Measurements from ENCODE around the gene SMURF1.
"Not testable (repeated sequence)": the region's sequence is repeated elsewhere in the genome, so short reads cannot be mapped to it uniquely, and the experiment has no call there.

The SMURF1 gene

GRCh38 chr7:99106821-99107241 is 37.1 kb downstream of the SMURF1 start:
- Histone ChIP-seq H3K27ac (ENCODE audit: low read depth, low read length) (peak overlapping the region; percentile 43; the same call in 1 of the 2 replicates), H3K36me3 (ENCODE audit: insufficient read depth, low read length) (no peaks in the 10 kb centered on the region), H2AFZ (ENCODE audit: low read length, unreplicated experiment) (no peak overlapping the region), H3K4me1 (ENCODE audit: control insufficient read depth, insufficient read depth, low read length, unreplicated experiment) (peaks cover 88% of the 10 kb centered on the region), H3K79me2 (ENCODE audit: control insufficient read depth, insufficient read depth, low read length, unreplicated experiment) (peaks cover 75% of the 10 kb centered on the region), H3K27me3 (ENCODE audit: insufficient read depth, low read length) (no peaks in the 10 kb centered on the region), H3K4me3 (ENCODE audit: low read depth, low read length) (0 out of 2 replicates have a peak overlapping the region, but pooled peaks have one; percentile 11)

- Histone ChIP-seq H2AFZ (ENCODE audit: low read length, unreplicated experiment) (no peak overlapping the region), H3K27ac (ENCODE audit: low read depth, low read length) (peak overlapping the region; percentile 43; the same call in 1 of the 2 replicates), H3K36me3 (ENCODE audit: insufficient read depth, low read length) (no peaks in the 10 kb centered on the region), H3K4me3 (ENCODE audit: low read depth, low read length) (0 out of 2 replicates have a peak overlapping the region, but pooled peaks have one; percentile 11), H3K79me2 (ENCODE audit: control insufficient read depth, insufficient read depth, low read length, unreplicated experiment) (peaks cover 75% of the 10 kb centered on the region), H3K27me3 (ENCODE audit: insufficient read depth, low read length) (no peaks in the 10 kb centered on the region), H3K4me1 (ENCODE audit: control insufficient read depth, insufficient read depth, low read length, unreplicated experiment) (peaks cover 87% of the 10 kb centered on the region)
These were observed 37.5 kb downstream of the SMURF1 start for GRCh38 chr7:99106411-99106810.

GRCh38 chr7:99105756-99106155 is 38.2 kb downstream of the SMURF1 start:
- H3K79me2 ChIP-seq (ENCODE audit: control insufficient read depth, insufficient read depth, low read length, unreplicated experiment): peaks cover 76% of the 10 kb centered on the region
- H3K27ac ChIP-seq (ENCODE audit: low read depth, low read length): no peak overlapping the region
- no peaks in the 10 kb centered on the region for H3K36me3 ChIP-seq (ENCODE audit: insufficient read depth, low read length)
- H2AFZ ChIP-seq (ENCODE audit: low read length, unreplicated experiment): no peak overlapping the region
- H3K4me1 ChIP-seq (ENCODE audit: control insufficient read depth, insufficient read depth, low read length, unreplicated experiment): peaks cover 90% of the 10 kb centered on the region
- H3K27me3 ChIP-seq (ENCODE audit: insufficient read depth, low read length): no peaks in the 10 kb centered on the region
- no peak overlapping the region for H3K4me3 ChIP-seq (ENCODE audit: low read depth, low read length)

GRCh38 chr7:99104631-99105030 is 39.3 kb downstream of the SMURF1 start:
- Histone ChIP-seq H3K27ac (ENCODE audit: low read depth, low read length) (peak overlapping the region; percentile 96), H3K36me3 (ENCODE audit: insufficient read depth, low read length) (no peaks in the 10 kb centered on the region), H3K27me3 (ENCODE audit: insufficient read depth, low read length) (no peaks in the 10 kb centered on the region), H3K4me3 (ENCODE audit: low read depth, low read length) (no peak overlapping the region), H2AFZ (ENCODE audit: low read length, unreplicated experiment) (no peak overlapping the region), H3K4me1 (ENCODE audit: control insufficient read depth, insufficient read depth, low read length, unreplicated experiment) (peaks cover 87% of the 10 kb centered on the region), H3K79me2 (ENCODE audit: control insufficient read depth, insufficient read depth, low read length, unreplicated experiment) (peaks cover 80% of the 10 kb centered on the region)

GRCh38 chr7:99103836-99104235 is 40.1 kb downstream of the SMURF1 start:
- H3K36me3 ChIP-seq (ENCODE audit: insufficient read depth, low read length); H2AFZ ChIP-seq (ENCODE audit: low read length, unreplicated experiment); H3K27me3 ChIP-seq (ENCODE audit: insufficient read depth, low read length): not testable (repeated sequence)
- Histone ChIP-seq H3K79me2 (ENCODE audit: control insufficient read depth, insufficient read depth, low read length, unreplicated experiment) (peaks cover 82% of the 10 kb centered on the region), H3K27ac (ENCODE audit: low read depth, low read length) (peak overlapping the region; percentile 96), H3K4me3 (ENCODE audit: low read depth, low read length) (peak overlapping the region; percentile 47; the same call in 1 of the 2 replicates), H3K4me1 (ENCODE audit: control insufficient read depth, insufficient read depth, low read length, unreplicated experiment) (peaks cover 87% of the 10 kb centered on the region)

GRCh38 chr7:99102809-99103690 is 40.9 kb downstream of the SMURF1 start:
- H2AFZ ChIP-seq (ENCODE audit: low read length, unreplicated experiment): no peak overlapping the region
- H3K79me2 ChIP-seq (ENCODE audit: control insufficient read depth, insufficient read depth, low read length, unreplicated experiment): peaks cover 86% of the 10 kb centered on the region
- H3K36me3 ChIP-seq (ENCODE audit: insufficient read depth, low read length): no peaks in the 10 kb centered on the region
- no peaks in the 10 kb centered on the region for H3K27me3 ChIP-seq (ENCODE audit: insufficient read depth, low read length)
- H3K4me1 ChIP-seq (ENCODE audit: control insufficient read depth, insufficient read depth, low read length, unreplicated experiment): peaks cover 90% of the 10 kb centered on the region
- peak overlapping the region; percentile 96 for H3K27ac ChIP-seq (ENCODE audit: low read depth, low read length)
- peak overlapping the region; percentile 47 for H3K4me3 ChIP-seq (ENCODE audit: low read depth, low read length)

GRCh38 chr7:99102361-99102760 is 41.5 kb downstream of the SMURF1 start:
- peak overlapping the region; percentile 96 for H3K27ac ChIP-seq (ENCODE audit: low read depth, low read length)

GRCh38 chr7:99101516-99101915 is 42.4 kb downstream of the SMURF1 start:
- not testable (repeated sequence) for H3K27ac ChIP-seq (ENCODE audit: low read depth, low read length); H2AFZ ChIP-seq (ENCODE audit: low read length, unreplicated experiment); H3K4me3 ChIP-seq (ENCODE audit: low read depth, low read length); H3K27me3 ChIP-seq (ENCODE audit: insufficient read depth, low read length); H3K36me3 ChIP-seq (ENCODE audit: insufficient read depth, low read length)
- peaks cover 85% of the 10 kb centered on the region for H3K79me2 ChIP-seq (ENCODE audit: control insufficient read depth, insufficient read depth, low read length, unreplicated experiment)
- peaks cover 75% of the 10 kb centered on the region for H3K4me1 ChIP-seq (ENCODE audit: control insufficient read depth, insufficient read depth, low read length, unreplicated experiment)

More at GRCh38 chr7:99102361-99102760, 41.5 kb downstream of the SMURF1 start:
- Histone ChIP-seq H3K4me3 (ENCODE audit: low read depth, low read length) (no peak overlapping the region; the same call in 1 of the 2 replicates), H2AFZ (ENCODE audit: low read length, unreplicated experiment) (no peak overlapping the region), H3K27me3 (ENCODE audit: insufficient read depth, low read length) (no peaks in the 10 kb centered on the region), H3K36me3 (ENCODE audit: insufficient read depth, low read length) (0 out of 2 replicates have a peak, but pooled peaks cover 4% of the 10 kb centered on the region), H3K4me1 (ENCODE audit: control insufficient read depth, insufficient read depth, low read length, unreplicated experiment) (peaks cover 84% of the 10 kb centered on the region), H3K79me2 (ENCODE audit: control insufficient read depth, insufficient read depth, low read length, unreplicated experiment) (peaks cover 86% of the 10 kb centered on the region)

GRCh38 chr7:99099499-99100077 is 44.3 kb downstream of the SMURF1 start:
- H3K36me3 ChIP-seq (ENCODE audit: insufficient read depth, low read length): 0 out of 2 replicates have a peak, but pooled peaks cover 10% of the 10 kb centered on the region
- no peak overlapping the region for H2AFZ ChIP-seq (ENCODE audit: low read length, unreplicated experiment)
- H3K27ac ChIP-seq (ENCODE audit: low read depth, low read length): peak overlapping the region; percentile 92
- no peaks in the 10 kb centered on the region for H3K27me3 ChIP-seq (ENCODE audit: insufficient read depth, low read length)
- H3K4me1 ChIP-seq (ENCODE audit: control insufficient read depth, insufficient read depth, low read length, unreplicated experiment): peaks cover 59% of the 10 kb centered on the region
- H3K79me2 ChIP-seq (ENCODE audit: control insufficient read depth, insufficient read depth, low read length, unreplicated experiment): peaks cover 82% of the 10 kb centered on the region
- H3K4me3 ChIP-seq (ENCODE audit: low read depth, low read length): peak overlapping the region; percentile 9; the same call in 1 of the 2 replicates

GRCh38 chr7:99098824-99099498 is 44.9 kb downstream of the SMURF1 start:
- Histone ChIP-seq H3K36me3 (ENCODE audit: insufficient read depth, low read length) (0 out of 2 replicates have a peak, but pooled peaks cover 10% of the 10 kb centered on the region), H2AFZ (ENCODE audit: low read length, unreplicated experiment) (no peak overlapping the region), H3K27ac (ENCODE audit: low read depth, low read length) (peak overlapping the region; percentile 92), H3K4me3 (ENCODE audit: low read depth, low read length) (peak overlapping the region; percentile 9; the same call in 1 of the 2 replicates), H3K4me1 (ENCODE audit: control insufficient read depth, insufficient read depth, low read length, unreplicated experiment) (peaks cover 53% of the 10 kb centered on the region), H3K27me3 (ENCODE audit: insufficient read depth, low read length) (no peaks in the 10 kb centered on the region), H3K79me2 (ENCODE audit: control insufficient read depth, insufficient read depth, low read length, unreplicated experiment) (peaks cover 82% of the 10 kb centered on the region)

Data from ACC112 (cell line).